GM19328 (cell line): ENCODE measurements around the gene SLC4A1AP.

Source experiments
- ATAC-seq: cut with Tn5 transposase; IDR thresholded peaks from one replicate; pipeline ENCODE4 v1.9.1; 2021; ENCODE audit warnings: mild to moderate bottlenecking, moderate library complexity; ENCODE audit not compliant: unreplicated experiment

The SLC4A1AP gene

GRCh38 chr2:27739058-27739373 is 75.3 kb downstream of the SLC4A1AP start:
- no peak for ATAC-seq

DNA sequence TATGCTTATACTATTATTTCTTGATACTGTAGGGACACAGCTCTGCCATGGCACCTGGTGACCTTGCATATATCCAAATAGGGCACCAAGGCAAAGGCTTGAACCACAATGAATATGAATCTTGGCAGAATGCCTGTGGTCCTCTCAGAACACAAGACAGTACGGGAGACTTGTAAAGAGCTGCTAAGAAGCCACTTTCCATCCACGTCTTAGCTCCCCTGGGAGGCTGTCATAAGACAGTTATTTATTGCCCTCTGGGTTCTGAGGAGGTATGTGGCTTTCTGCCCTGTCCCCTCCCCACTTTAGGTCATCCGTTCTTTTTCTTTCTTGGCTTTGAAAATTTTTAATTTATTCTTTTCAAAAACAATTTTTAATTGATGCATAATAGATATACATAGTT is 78.0 kb downstream of the SLC4A1AP start:
- ATAC-seq = no peak

- ATAC-seq = no peak
Measured at GRCh38 chr2:27742571-27742970, 78.9 kb downstream of the SLC4A1AP start.
